Measurements from ENCODE around the gene CRIP1. TPM values are rescaled to one million over a fixed set of nuclear protein-coding genes. Genes with fewer than 3 reads are reported as not detected.

Gene CRIP1
- total and polyA plus RNA-seq, 12 donors: 34.0 to 170 (median 56.0) TPM

- 39 to 56% methylated on average over 8 of the region's 8 CpGs for WGBS, 2 donors
- TF ChIP-seq, protein P1, sequence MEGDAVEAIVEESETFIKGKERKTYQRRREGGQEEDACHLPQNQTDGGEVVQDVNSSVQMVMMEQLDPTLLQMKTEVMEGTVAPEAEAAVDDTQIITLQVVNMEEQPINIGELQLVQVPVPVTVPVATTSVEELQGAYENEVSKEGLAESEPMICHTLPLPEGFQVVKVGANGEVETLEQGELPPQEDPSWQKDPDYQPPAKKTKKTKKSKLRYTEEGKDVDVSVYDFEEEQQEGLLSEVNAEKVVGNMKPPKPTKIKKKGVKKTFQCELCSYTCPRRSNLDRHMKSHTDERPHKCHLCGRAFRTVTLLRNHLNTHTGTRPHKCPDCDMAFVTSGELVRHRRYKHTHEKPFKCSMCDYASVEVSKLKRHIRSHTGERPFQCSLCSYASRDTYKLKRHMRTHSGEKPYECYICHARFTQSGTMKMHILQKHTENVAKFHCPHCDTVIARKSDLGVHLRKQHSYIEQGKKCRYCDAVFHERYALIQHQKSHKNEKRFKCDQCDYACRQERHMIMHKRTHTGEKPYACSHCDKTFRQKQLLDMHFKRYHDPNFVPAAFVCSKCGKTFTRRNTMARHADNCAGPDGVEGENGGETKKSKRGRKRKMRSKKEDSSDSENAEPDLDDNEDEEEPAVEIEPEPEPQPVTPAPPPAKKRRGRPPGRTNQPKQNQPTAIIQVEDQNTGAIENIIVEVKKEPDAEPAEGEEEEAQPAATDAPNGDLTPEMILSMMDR (IDR thresholded peaks at IDR 0.05): no peak
- DNase-seq (peak; percentile 51 to 68), ATAC-seq (peak in 6 of 8 donors; percentile 1 to 23 (median 4))
- no peak overlapping the region for H3K4me3 ChIP-seq
- peaks cover 0 to 35% (median 0%) of the 10 kb centered on the region in 7 donors for H3K27me3 ChIP-seq
- H3K27ac ChIP-seq: peak overlapping the region; percentile 80 to 100 (median 100)
- no peaks in the 10 kb centered on the region for H3K9me3 ChIP-seq
- peaks cover 0 to 24% (median 0%) of the 10 kb centered on the region in 9 donors for H3K36me3 ChIP-seq
- intact Hi-C loops (cut with DNase I): loop anchor here in 1 of 10 donors (2.0 kb wide), 1 partner anchor 19 kb away; the partner anchor contains the start of gene TEDC1
- peaks cover 58 to 85% (median 77%) of the 10 kb centered on the region in 9 donors for H3K4me1 ChIP-seq
These were observed 14.7 kb upstream of the CRIP1 start for GRCh38 chr14:105471823-105472485.

- peak overlapping the region in 3 of 10 donors; percentile 49 to 68 (median 58) for H3K4me3 ChIP-seq
- peaks cover 0 to 35% (median 0%) of the 10 kb centered on the region in 7 donors for H3K27me3 ChIP-seq
- intact Hi-C loops (cut with DNase I): no loop called here
- 42 to 52% methylated on average over 12 of the region's 12 CpGs for WGBS, 2 donors
- TF ChIP-seq, protein P1 (IDR thresholded peaks at IDR 0.05): peak in 6 of 9 donors; percentile 10 to 48 (median 34)
- H3K4me1 ChIP-seq: peaks cover 52 to 83% (median 77%) of the 10 kb centered on the region in 9 donors
- H3K27ac ChIP-seq: peak overlapping the region; percentile 80 to 100 (median 100)
- DNase-seq (peak; percentile 82 to 84), ATAC-seq (peak; percentile 2 to 48 (median 24))
- peaks cover 0 to 18% (median 0%) of the 10 kb centered on the region in 9 donors for H3K36me3 ChIP-seq
- no peaks in the 10 kb centered on the region for H3K9me3 ChIP-seq
These were observed 14.1 kb upstream of the CRIP1 start for GRCh38 chr14:105472486-105472991.

DNA sequence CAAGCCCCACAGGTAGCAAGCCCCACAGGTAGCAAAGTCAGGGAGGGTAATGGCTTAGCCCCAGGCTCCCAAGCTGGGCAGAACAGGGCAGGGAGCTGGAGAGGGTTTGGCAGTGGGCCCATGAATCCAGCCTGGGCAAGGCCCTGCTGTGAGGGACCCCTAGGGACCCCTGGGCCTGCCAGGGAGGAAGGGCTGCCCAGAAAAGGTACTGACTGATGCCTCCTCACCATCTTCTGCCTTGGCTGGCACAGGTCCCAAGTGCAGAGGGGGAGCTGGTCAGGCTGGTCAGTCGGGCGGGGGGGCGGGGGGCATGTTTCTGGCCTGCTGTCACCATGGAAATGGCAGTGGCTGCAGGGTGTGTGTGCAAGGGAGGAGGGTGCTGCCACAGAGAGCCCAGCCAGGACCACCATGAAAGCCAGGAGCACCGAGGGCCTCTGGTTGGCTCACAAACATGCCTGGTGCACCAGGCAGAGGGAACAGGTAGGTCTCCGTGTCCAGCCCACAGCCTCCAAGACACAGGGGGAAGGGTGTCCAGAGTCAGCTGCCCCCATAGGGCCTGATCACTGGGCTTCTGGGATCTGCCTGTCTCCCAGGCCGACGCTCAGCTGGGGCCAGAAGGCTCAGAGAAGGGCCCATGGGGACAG is 13.5 kb upstream of the CRIP1 start:
- intact Hi-C loops (cut with DNase I): no loop called here
- 20 to 24% methylated on average over 7 of the region's 7 CpGs for WGBS, 2 donors
- peak overlapping the region; percentile 49 to 100 (median 66) for H3K4me3 ChIP-seq
- TF ChIP-seq, protein P1 (IDR thresholded peaks at IDR 0.05): no peak
- peaks cover 0 to 15% (median 0%) of the 10 kb centered on the region in 9 donors for H3K36me3 ChIP-seq
- ATAC-seq: no peak
- peak; percentile 45 to 57 for DNase-seq
- H3K4me1 ChIP-seq: peaks cover 47 to 81% (median 76%) of the 10 kb centered on the region in 9 donors
- peak overlapping the region; percentile 80 to 100 (median 100) for H3K27ac ChIP-seq
- no peaks in the 10 kb centered on the region for H3K9me3 ChIP-seq
- peaks cover 0 to 40% (median 0%) of the 10 kb centered on the region in 7 donors for H3K27me3 ChIP-seq
